Measurements from ENCODE around the gene EPB41L4A. TPM values are rescaled to one million over a fixed set of nuclear protein-coding genes. Genes with fewer than 3 reads are reported as not detected.

EPB41L4A gene
- total RNA-seq, 1 donor from 2014 or later, result 6.7 TPM

DNA sequence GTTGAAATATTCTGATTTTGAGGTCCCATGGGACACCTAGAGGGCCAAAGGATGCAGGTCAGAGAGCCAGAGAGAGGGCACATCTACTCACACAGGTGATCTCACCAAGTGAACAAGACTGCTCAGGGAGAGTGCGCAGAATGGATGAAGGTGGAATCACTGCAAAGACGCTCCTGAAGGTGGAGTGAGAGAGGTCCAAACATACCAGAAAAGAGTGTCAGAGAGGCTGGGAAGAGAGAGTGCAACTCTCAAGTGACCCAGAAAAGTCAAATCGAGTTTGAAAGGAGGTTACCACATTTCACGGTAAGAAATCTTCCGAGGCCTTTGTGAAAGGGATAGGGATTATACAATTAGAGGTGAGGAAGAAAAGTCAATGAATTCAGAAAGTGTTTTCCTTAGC, 173.4 kb downstream of the EPB41L4A start:
- DNase-seq (ENCODE audit: low read depth), result no peak
- TF ChIP-seq, protein P1, sequence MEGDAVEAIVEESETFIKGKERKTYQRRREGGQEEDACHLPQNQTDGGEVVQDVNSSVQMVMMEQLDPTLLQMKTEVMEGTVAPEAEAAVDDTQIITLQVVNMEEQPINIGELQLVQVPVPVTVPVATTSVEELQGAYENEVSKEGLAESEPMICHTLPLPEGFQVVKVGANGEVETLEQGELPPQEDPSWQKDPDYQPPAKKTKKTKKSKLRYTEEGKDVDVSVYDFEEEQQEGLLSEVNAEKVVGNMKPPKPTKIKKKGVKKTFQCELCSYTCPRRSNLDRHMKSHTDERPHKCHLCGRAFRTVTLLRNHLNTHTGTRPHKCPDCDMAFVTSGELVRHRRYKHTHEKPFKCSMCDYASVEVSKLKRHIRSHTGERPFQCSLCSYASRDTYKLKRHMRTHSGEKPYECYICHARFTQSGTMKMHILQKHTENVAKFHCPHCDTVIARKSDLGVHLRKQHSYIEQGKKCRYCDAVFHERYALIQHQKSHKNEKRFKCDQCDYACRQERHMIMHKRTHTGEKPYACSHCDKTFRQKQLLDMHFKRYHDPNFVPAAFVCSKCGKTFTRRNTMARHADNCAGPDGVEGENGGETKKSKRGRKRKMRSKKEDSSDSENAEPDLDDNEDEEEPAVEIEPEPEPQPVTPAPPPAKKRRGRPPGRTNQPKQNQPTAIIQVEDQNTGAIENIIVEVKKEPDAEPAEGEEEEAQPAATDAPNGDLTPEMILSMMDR (conservative IDR thresholded peaks at IDR 0.05; ENCODE audit: low read depth, low read length), result peak; percentile 4
- H3K4me3 ChIP-seq (ENCODE audit: low read depth, low read length), result no peak overlapping the region

DNA sequence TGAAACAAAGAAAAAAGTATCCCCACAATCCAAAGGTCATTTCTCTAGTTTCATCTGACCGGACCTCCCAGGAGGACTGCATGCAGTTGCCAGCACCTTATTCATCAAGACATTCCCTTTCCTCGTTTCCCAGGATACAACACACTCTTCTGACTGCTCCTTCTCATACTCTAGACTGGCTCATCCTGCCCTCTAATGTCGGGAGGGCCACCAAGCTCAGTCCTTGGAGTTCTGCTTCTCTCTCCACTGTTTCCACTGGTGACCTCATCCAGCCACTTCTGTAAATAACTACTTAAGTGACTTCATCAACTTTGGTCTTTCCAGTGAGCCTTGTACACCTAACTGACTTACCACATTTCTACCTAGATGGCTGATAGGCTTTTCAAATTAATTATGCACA, 179.1 kb downstream of the EPB41L4A start:
- TF ChIP-seq, protein P1 (conservative IDR thresholded peaks at IDR 0.05; ENCODE audit: low read depth, low read length), result peak; percentile 50
- H3K4me3 ChIP-seq (ENCODE audit: low read depth, low read length), result no peak overlapping the region
- peak; percentile 67 for DNase-seq (ENCODE audit: low read depth)

DNA sequence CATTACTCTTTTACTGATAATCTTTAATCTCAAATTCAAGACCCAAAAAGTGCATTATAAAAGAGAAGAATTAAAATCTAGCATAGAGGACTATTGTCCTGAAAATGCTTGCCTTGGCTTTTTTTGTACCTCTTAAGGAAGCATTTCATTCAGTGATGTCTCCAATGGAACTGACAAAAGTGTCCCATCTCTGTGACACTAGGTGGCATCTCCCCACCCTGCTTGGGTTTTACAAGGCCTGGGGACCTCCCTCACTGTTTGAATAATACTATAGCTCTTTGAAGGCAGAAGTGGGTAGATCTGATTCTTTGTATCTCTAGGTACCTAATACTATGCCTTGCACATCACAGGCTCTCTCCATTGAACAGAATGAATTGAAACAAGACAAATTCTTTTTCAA, 180.6 kb downstream of the EPB41L4A start:
- TF ChIP-seq, protein P1 (conservative IDR thresholded peaks at IDR 0.05; ENCODE audit: low read depth, low read length), result peak; percentile 7
- no peak overlapping the region for H3K4me3 ChIP-seq (ENCODE audit: low read depth, low read length)
- no peak for DNase-seq (ENCODE audit: low read depth)

DNA sequence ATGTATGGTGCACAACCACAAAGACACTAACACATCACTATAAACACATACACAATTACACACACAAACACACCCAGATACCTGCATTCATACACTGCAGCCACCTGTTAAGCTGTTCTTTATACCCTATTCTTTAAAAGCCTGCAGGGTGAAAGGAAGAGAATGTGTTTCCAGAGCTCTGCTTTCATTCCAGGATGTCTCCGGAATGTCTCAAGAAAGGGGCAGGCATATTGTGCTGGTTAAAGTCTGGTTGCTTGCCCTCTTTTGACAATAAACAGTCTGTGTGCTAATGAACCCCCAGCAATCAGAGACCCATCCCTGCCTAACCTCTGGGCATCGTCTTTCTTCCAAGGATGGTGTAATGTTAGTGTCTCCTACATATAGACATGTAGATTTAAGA, 181.6 kb downstream of the EPB41L4A start:
- TF ChIP-seq, protein P1 (conservative IDR thresholded peaks at IDR 0.05; ENCODE audit: low read depth, low read length), result no peak
- no peak for DNase-seq (ENCODE audit: low read depth)
- no peak overlapping the region for H3K4me3 ChIP-seq (ENCODE audit: low read depth, low read length)

DNA sequence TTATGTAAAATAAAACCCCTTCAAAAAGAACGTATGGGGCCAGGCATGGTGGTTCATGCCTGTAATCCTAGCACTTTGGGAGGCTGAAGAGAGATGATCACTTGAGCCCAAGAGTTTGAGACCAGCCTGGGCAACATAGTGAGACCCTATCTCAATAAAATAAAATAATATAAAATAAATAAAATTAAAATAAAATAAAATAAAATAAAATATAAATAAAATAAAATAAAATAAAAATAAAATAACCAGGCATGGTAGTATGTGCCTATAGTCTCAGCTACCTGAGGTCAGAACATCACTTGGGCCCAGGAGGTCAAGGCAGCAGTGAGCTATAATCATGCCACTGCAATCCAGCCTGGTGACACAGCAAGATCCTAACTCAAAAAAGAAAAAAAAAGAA, 185.1 kb downstream of the EPB41L4A start:
- DNase-seq (ENCODE audit: low read depth), result no peak
- no peak overlapping the region for H3K4me3 ChIP-seq (ENCODE audit: low read depth, low read length)
- TF ChIP-seq, protein P1 (conservative IDR thresholded peaks at IDR 0.05; ENCODE audit: low read depth, low read length), result no peak

DNA sequence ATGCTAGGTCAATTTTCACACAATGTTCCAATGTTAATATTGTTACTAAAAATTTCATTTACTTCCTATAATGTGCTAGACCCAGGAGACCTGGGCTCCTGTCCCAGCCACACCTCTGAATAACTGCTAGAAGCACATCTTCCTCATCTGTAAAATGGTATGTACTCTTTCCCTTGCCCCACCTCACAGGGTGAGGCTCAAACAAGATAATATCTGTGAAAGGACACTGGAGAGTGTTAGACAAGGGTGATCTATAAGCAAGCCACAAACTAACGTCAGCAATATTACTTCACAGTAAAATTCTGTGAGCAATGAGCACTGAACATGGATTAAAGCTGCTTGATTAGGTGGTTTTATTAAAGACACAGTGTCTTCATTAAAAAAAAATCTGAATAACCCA, 186.4 kb downstream of the EPB41L4A start:
- TF ChIP-seq, protein P1 (conservative IDR thresholded peaks at IDR 0.05; ENCODE audit: low read depth, low read length), result no peak
- H3K4me3 ChIP-seq (ENCODE audit: low read depth, low read length), result no peak overlapping the region
- no peak for DNase-seq (ENCODE audit: low read depth)

DNA sequence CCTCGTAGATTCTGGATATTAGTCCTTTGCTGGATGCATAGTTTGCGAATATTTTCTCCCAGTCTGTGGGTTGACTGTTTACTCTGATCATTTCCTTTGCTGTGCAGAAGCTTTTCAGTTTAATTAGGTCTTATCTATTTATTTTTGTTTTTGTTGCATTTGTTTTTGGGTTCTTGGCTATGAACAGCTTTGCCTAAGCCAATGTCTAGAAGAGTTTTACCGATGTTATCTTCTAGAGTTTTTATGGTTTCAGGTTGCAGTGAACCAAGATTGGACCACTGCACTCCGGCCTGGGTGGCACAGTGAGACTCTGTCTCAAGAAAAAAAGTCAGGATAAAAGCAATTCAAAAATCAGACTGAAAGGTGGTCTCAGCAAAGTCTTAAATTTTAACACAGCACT, 188.5 kb downstream of the EPB41L4A start:
- TF ChIP-seq, protein P1 (conservative IDR thresholded peaks at IDR 0.05; ENCODE audit: low read depth, low read length), result no peak
- no peak for DNase-seq (ENCODE audit: low read depth)
- no peak overlapping the region for H3K4me3 ChIP-seq (ENCODE audit: low read depth, low read length)
